PC-9 (cell line): ENCODE results near the gene EPB41. TPM values are rescaled to one million over a fixed set of nuclear protein-coding genes. Genes with fewer than 3 reads are reported as not detected.
"Not testable (repeated sequence)": the region's sequence is repeated elsewhere in the genome, so short reads cannot be mapped to it uniquely, and the experiment has no call there.

Source experiments
- BruUV-seq: library from RNA; stranded (reverse); fragments of 400-500 nt; replicated peaks from 2 replicates; lab custom pipeline; 2021; lab: Mats Ljungman, UMichigan
- CTCF ChIA-PET: fragments of 300-600 bp; sonication (Branson Sonifier 250); formaldehyde crosslinking; loops from one replicate; lab custom pipeline; 2022; ENCODE audit warnings: antibody characterized with exemption; lab: Charles Lee
- POLR2A ChIA-PET: fragments of 300-600 bp; sonication (Branson Sonifier 250); formaldehyde crosslinking; loops from one replicate; lab custom pipeline; 2022; ENCODE audit warnings: antibody characterized with exemption; ENCODE audit not compliant: unreplicated experiment; lab: Charles Lee
- DNase-seq, 2 experiments: peaks; one replicate each; pipeline versions ENCODE4 v3.0.0 to v3.0.0-alpha.2; 2015 to 2022; ENCODE audit warnings: mixed read lengths in 1 of 2
- H2AFZ ChIP-seq: fragments of 200-600 bp; sonication (generic); 2 replicates; pipeline ENCODE4 v1.8.1; 2017; ENCODE audit warnings: antibody characterized with exemption
- H3F3A ChIP-seq: fragments of 200-600 bp; sonication (generic); 2 replicates; pipeline ENCODE4 v1.8.1; 2017; ENCODE audit warnings: antibody characterized with exemption, mild to moderate bottlenecking, low read depth; ENCODE audit not compliant: insufficient read depth
- H3K27ac ChIP-seq: fragments of 200-600 bp; sonication (generic); 2 replicates; pipeline ENCODE4 v1.6.1; 2016; ENCODE audit warnings: mixed run types
- H3K27me3 ChIP-seq: fragments of 200-600 bp; sonication (generic); 2 replicates; pipeline ENCODE4 v1.6.1; 2016; ENCODE audit warnings: low read depth, mixed run types; ENCODE audit not compliant: insufficient read depth
- H3K36me3 ChIP-seq: fragments of 200-600 bp; sonication (generic); 2 replicates; pipeline ENCODE4 v1.6.1; 2016; ENCODE audit warnings: low read depth, mixed run types
- H3K4me1 ChIP-seq: fragments of 200-600 bp; sonication (generic); replicated peaks from 2 replicates; pipeline ENCODE4 v1.6.1; 2016; ENCODE audit warnings: mixed run types; ENCODE audit not compliant: insufficient read depth
- H3K4me2 ChIP-seq: fragments of 200-600 bp; sonication (generic); 2 replicates; pipeline ENCODE4 v1.6.1; 2017; ENCODE audit warnings: mixed run types
- H3K4me3 ChIP-seq: fragments of 200-600 bp; sonication (generic); 2 replicates; pipeline ENCODE4 v1.6.1; 2016; ENCODE audit warnings: mixed run types
- H3K79me2 ChIP-seq: fragments of 200-600 bp; sonication (generic); 2 replicates; pipeline ENCODE4 v1.6.1; 2017; ENCODE audit warnings: low read depth, mixed run types
- H3K9me2 ChIP-seq: fragments of 200-600 bp; sonication (generic); 2 replicates; pipeline ENCODE4 v1.8.1; 2017; ENCODE audit warnings: mild to moderate bottlenecking; ENCODE audit not compliant: insufficient read depth
- H3K9me3 ChIP-seq: fragments of 200-600 bp; sonication (generic); 2 replicates; pipeline ENCODE4 v1.8.1; 2016; ENCODE audit warnings: low read depth; ENCODE audit not compliant: insufficient read depth
- H4K20me1 ChIP-seq: fragments of 200-600 bp; sonication (generic); 2 replicates; pipeline ENCODE4 v1.8.1; 2017; ENCODE audit not compliant: insufficient read depth
- EZH2 ChIP-seq: fragments of 200-600 bp; sonication (generic); IDR thresholded peaks from 2 replicates; pipeline ENCODE4 v1.8.0; 2017; ENCODE audit warnings: antibody characterized with exemption, low read depth
- intact Hi-C: fragments of 100-400 bp; cut with micrococcal nuclease; formaldehyde crosslinking; loops from one replicate; pipeline ENCODE4 v1.10.0; 2022; ENCODE audit not compliant: unreplicated experiment
- total RNA-seq: library from RNA; stranded (reverse); gene quantifications from 2 replicates; pipeline ENCODE4 v1.2.3, GENCODE V29; 2021
- TF ChIP-seq, protein P1 (sequence below): fragments of 200-600 bp; sonication (generic); conservative IDR thresholded peaks from 2 replicates; pipeline ENCODE4 v1.6.1; 2017; ENCODE audit warnings: mixed run types, antibody characterized with exemption, mild to moderate bottlenecking, moderate library complexity

The EPB41 gene
- total RNA-seq, 1 experiment from 2014 or later = 42.2 TPM

DNA sequence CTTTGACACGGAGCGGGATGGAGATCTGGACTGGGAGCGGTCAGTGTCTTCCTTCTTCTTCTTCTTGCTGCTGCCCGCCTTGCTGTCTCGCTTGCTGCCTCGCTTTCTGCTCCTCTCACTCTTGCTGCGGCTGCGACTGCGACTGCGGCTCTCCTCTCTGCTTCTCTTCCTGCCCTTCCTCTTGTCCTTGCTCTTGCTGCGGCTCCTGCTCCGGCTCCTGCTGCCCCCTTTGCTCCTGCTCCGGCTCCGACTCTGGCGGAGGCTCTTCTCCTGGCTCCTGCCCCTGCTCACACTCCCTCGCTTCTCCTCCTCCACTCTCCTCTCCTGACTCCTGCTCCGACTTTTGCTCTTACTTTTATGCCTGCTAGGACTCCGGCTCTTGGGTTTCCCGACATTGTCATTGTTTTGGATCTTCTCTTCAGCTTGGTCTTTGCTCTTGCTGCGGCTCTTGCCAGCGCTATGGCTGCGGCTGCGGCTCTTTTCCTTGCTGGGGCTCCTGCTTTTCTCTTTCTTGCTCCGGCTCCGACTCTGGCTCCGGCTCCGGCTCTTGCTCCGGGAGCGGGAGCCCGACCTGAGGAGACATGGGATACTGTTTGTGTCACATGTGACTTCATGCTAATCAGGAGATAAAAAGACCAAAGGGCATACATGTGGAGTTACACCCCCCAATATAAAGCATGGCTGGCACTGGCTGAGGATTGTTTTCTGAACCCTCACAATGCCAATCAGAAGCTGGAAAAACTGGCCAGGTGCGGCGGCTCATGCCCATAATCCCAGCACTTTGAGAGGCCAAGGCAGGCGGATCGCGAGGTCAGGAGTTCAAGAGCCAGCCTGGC is 234.5 kb downstream of the EPB41 start:
- Histone ChIP-seq H3K36me3 (peaks cover 17% of the 10 kb centered on the region), H2AFZ (no peak overlapping the region), H3K4me2 (no peak overlapping the region), H3F3A (peaks cover 16% of the 10 kb centered on the region), H4K20me1 (0 out of 2 replicates have a peak, but pooled peaks cover 3% of the 10 kb centered on the region), H3K4me3 (no peak overlapping the region), H3K9me2 (no peaks in the 10 kb centered on the region), H3K27me3 (no peaks in the 10 kb centered on the region), H3K27ac (no peak overlapping the region), H3K79me2 (no peaks in the 10 kb centered on the region), H3K9me3 (no peaks in the 10 kb centered on the region), H3K4me1 (peaks cover 8% of the 10 kb centered on the region)
- TSS peak; percentile 95 for BruUV-seq
- CTCF ChIA-PET = no interaction called here
- no peak for DNase-seq
- POLR2A ChIA-PET = no interaction called here
- intact Hi-C loops = loop anchor here (10.0 kb wide), 1 partner anchor 264 kb away; no protein-coding TSS in a partner anchor
- TF ChIP-seq EZH2 = no peak
- TF ChIP-seq, protein P1, sequence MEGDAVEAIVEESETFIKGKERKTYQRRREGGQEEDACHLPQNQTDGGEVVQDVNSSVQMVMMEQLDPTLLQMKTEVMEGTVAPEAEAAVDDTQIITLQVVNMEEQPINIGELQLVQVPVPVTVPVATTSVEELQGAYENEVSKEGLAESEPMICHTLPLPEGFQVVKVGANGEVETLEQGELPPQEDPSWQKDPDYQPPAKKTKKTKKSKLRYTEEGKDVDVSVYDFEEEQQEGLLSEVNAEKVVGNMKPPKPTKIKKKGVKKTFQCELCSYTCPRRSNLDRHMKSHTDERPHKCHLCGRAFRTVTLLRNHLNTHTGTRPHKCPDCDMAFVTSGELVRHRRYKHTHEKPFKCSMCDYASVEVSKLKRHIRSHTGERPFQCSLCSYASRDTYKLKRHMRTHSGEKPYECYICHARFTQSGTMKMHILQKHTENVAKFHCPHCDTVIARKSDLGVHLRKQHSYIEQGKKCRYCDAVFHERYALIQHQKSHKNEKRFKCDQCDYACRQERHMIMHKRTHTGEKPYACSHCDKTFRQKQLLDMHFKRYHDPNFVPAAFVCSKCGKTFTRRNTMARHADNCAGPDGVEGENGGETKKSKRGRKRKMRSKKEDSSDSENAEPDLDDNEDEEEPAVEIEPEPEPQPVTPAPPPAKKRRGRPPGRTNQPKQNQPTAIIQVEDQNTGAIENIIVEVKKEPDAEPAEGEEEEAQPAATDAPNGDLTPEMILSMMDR = no peak

GRCh38 chr1:29150346-29150745 is 236.0 kb downstream of the EPB41 start:
- H3K4me3 ChIP-seq, DNase-seq, H3K9me2 ChIP-seq, BruUV-seq, CTCF ChIA-PET, H3K27ac ChIP-seq, H3K9me3 ChIP-seq, H3K79me2 ChIP-seq, H4K20me1 ChIP-seq, H3K4me1 ChIP-seq, H3K4me2 ChIP-seq, H3K27me3 ChIP-seq, intact Hi-C loops, H2AFZ ChIP-seq: not testable (repeated sequence)
- POLR2A ChIA-PET = interaction anchor here (0.6 kb wide), 1 partner anchor 459 kb away, joined by 4 read pairs; no protein-coding TSS in a partner anchor
- H3K36me3 ChIP-seq = peaks cover 17% of the 10 kb centered on the region
- H3F3A ChIP-seq = peaks cover 13% of the 10 kb centered on the region

- H3K27ac ChIP-seq = no peak overlapping the region
- no peaks in the 10 kb centered on the region for H3K4me1 ChIP-seq
- no peaks in the 10 kb centered on the region for H3K9me3 ChIP-seq
- H3K4me2 ChIP-seq = no peak overlapping the region
- H3K9me2 ChIP-seq = no peaks in the 10 kb centered on the region
- H4K20me1 ChIP-seq = peaks cover 3% of the 10 kb centered on the region; the same call in 1 of the 2 replicates
- CTCF ChIA-PET = no interaction called here
- POLR2A ChIA-PET = interaction anchor here (0.6 to 0.7 kb wide), 2 partner anchors 27 to 380 kb away, joined by 3 read pairs; no protein-coding TSS in a partner anchor
- H3K27me3 ChIP-seq = no peaks in the 10 kb centered on the region
- H3K79me2 ChIP-seq = no peaks in the 10 kb centered on the region
- H3K36me3 ChIP-seq = peaks cover 17% of the 10 kb centered on the region
- no peaks in the 10 kb centered on the region; the same call in 1 of the 2 replicates for H3F3A ChIP-seq
- intact Hi-C loops = no loop called here
- no peak overlapping the region for H3K4me3 ChIP-seq
- H2AFZ ChIP-seq = no peak overlapping the region
- no peak for DNase-seq
- BruUV-seq = no TSS peak
- no peak for TF ChIP-seq EZH2
- TF ChIP-seq, protein P1 = no peak
Observed at GRCh38 chr1:29152046-29152805, 237.9 kb downstream of the EPB41 start.
